ENCODE measurements around the gene KAT5. TPM values are rescaled to one million over a fixed set of nuclear protein-coding genes. Genes with fewer than 3 reads are reported as not detected.
A peak's percentile ranks its signal among the peaks of the same experiment; 100 is the strongest.
"Not testable (repeated sequence)": the region's sequence is repeated elsewhere in the genome, so short reads cannot be mapped to it uniquely, and the experiment has no call there.

KAT5 gene
- polyA plus RNA-seq, 4 donors: 63.9 to 76.7 (median 71.1) TPM

DNA sequence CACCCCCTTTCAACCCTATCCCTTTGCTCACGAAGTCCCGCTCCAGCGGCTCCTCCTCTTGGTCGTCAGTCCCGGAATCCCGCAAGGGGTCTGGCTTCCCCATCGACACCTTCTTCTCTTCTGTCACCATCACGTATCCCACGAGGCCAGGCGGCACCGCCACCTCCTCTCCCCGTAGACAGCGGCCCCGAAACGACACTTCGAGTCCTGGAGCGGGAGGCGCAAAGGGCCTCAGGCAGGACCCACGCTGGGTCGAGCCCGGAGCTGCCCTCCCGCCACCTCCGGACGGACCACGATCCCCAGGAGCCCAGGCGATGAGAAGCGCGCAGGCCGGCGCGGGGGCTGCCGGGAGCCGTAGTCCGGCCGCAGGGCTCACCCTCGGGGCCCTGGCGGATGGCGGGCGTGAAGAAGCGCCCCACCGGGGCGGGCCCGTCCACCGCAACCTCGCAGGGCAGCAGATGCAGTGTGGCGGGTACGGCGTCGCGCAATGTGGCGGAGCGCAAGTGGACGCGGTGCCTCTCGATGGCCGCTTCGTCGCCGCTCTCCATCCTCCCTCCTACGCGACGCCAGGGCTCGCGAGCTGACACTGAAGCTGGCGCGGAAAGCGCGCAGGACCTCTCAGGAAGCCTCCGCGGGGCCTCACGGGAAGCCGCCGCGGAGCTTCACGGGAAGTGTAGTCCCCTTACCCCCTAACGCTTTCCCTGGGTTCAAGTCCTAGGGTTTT is 8.3 kb downstream of the KAT5 start, which contains the start of gene RNASEH2C:
Gene RNASEH2C (minus strand): TSS at position 588 of the 724 bp plus-strand sequence. CDS start 40 bp downstream, at position 548.
- peak within 1 kb of the TSS; percentile 67 to 87 (median 77) for H3K4me3 ChIP-seq (ENCODE audit: low read depth in 1 of 3, low read length in 3 of 3)
- no peak for FAIRE-seq
- peak within 1 kb of the TSS; percentile 62 to 92 (median 81) for H3K27ac ChIP-seq (ENCODE audit: low read depth in 1 of 3, low read length in 2 of 3)
- peaks cover 18 to 45% (median 25%) of the 10 kb centered on the region in 3 donors for H3K36me3 ChIP-seq (ENCODE audit: control insufficient read depth in 3 of 3, insufficient read depth in 2 of 3, low read depth in 1 of 3, low read length in 3 of 3)
- WGBS, 3 donors: 0% methylated on average over 70 to 76 of the region's 76 CpGs
- peak; percentile 87 to 95 for DNase-seq
- no peaks in the 10 kb centered on the region for H3K9me3 ChIP-seq (ENCODE audit: control insufficient read depth in 2 of 2, insufficient read depth in 1 of 2, low read depth in 1 of 2, low read length in 1 of 2)
- H3K27me3 ChIP-seq (ENCODE audit: control insufficient read depth in 3 of 3, insufficient read depth in 3 of 3, low read length in 3 of 3): no peaks in the 10 kb centered on the region
- H3K4me1 ChIP-seq (ENCODE audit: control insufficient read depth in 3 of 3, insufficient read depth in 2 of 3, low read depth in 1 of 3, low read length in 2 of 3): peaks cover 3 to 9% (median 6%) of the 10 kb centered on the region in 3 donors

GRCh38 chr11:65722261-65722660 is 10.2 kb downstream of the KAT5 start:
- Histone ChIP-seq H3K9me3 (ENCODE audit: control insufficient read depth in 2 of 2, insufficient read depth in 1 of 2, low read depth in 1 of 2, low read length in 1 of 2) (no peaks in the 10 kb centered on the region), H3K27ac (ENCODE audit: low read depth in 1 of 3, low read length in 2 of 3) (no peak overlapping the region), H3K4me3 (ENCODE audit: low read depth in 1 of 3, low read length in 3 of 3) (no peak overlapping the region), H3K4me1 (ENCODE audit: control insufficient read depth in 3 of 3, insufficient read depth in 2 of 3, low read depth in 1 of 3, low read length in 2 of 3) (peaks cover 3 to 9% (median 6%) of the 10 kb centered on the region in 3 donors), H3K36me3 (ENCODE audit: control insufficient read depth in 3 of 3, insufficient read depth in 2 of 3, low read depth in 1 of 3, low read length in 3 of 3) (peaks cover 10 to 28% (median 14%) of the 10 kb centered on the region in 3 donors), H3K27me3 (ENCODE audit: control insufficient read depth in 3 of 3, insufficient read depth in 3 of 3, low read length in 3 of 3) (no peaks in the 10 kb centered on the region)
- DNase-seq: no peak
- FAIRE-seq: no peak
- WGBS, 3 donors: 78 to 100% (median 84%) methylated on average over 1 of the region's 1 CpG

GRCh38 chr11:65726660-65727059 is 14.6 kb downstream of the KAT5 start:
- FAIRE-seq: no peak
- Histone ChIP-seq H3K27ac (ENCODE audit: low read depth in 1 of 3, low read length in 2 of 3) (no peak overlapping the region), H3K27me3 (ENCODE audit: control insufficient read depth in 3 of 3, insufficient read depth in 3 of 3, low read length in 3 of 3) (no peaks in the 10 kb centered on the region), H3K4me1 (ENCODE audit: control insufficient read depth in 3 of 3, insufficient read depth in 2 of 3, low read depth in 1 of 3, low read length in 2 of 3) (no peaks in the 10 kb centered on the region), H3K36me3 (ENCODE audit: control insufficient read depth in 3 of 3, insufficient read depth in 2 of 3, low read depth in 1 of 3, low read length in 3 of 3) (no peaks in the 10 kb centered on the region), H3K9me3 (ENCODE audit: control insufficient read depth in 2 of 2, insufficient read depth in 1 of 2, low read depth in 1 of 2, low read length in 1 of 2) (no peaks in the 10 kb centered on the region), H3K4me3 (ENCODE audit: low read depth in 1 of 3, low read length in 3 of 3) (no peak overlapping the region)
- 58 to 73% (median 64%) methylated on average over 6 of the region's 6 CpGs for WGBS, 3 donors
- DNase-seq: no peak

DNA sequence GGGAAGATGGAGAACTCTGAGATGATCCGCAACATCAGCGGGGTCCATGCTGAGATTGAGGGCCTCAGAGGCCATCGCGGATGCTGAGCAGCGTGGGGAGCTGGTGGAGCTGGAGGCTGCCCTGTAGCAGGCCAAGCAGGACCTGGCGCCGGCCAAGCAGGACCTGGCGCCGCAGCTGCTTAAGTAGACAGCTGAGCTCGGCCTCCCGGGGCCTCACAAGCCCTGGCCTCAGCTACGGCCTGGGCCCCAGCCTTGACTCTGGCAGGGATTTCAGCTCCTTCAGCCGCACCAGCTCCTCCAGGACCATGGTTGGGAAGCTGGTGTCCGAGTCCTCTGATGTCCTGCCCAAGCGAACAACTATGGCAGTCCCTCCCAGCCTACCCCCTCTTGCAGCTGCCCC is 15.8 kb downstream of the KAT5 start:
- no peaks in the 10 kb centered on the region for H3K36me3 ChIP-seq (ENCODE audit: control insufficient read depth in 3 of 3, insufficient read depth in 2 of 3, low read depth in 1 of 3, low read length in 3 of 3)
- H3K4me1 ChIP-seq (ENCODE audit: control insufficient read depth in 3 of 3, insufficient read depth in 2 of 3, low read depth in 1 of 3, low read length in 2 of 3): no peaks in the 10 kb centered on the region
- no peak overlapping the region for H3K4me3 ChIP-seq (ENCODE audit: low read depth in 1 of 3, low read length in 3 of 3)
- H3K27ac ChIP-seq (ENCODE audit: low read depth in 1 of 3, low read length in 2 of 3): no peak overlapping the region
- H3K9me3 ChIP-seq (ENCODE audit: control insufficient read depth in 2 of 2, insufficient read depth in 1 of 2, low read depth in 1 of 2, low read length in 1 of 2): no peaks in the 10 kb centered on the region
- FAIRE-seq: no peak
- WGBS, 3 donors: 82 to 92% (median 90%) methylated on average over 14 to 15 of the region's 15 CpGs
- DNase-seq: no peak
- no peaks in the 10 kb centered on the region for H3K27me3 ChIP-seq (ENCODE audit: control insufficient read depth in 3 of 3, insufficient read depth in 3 of 3, low read length in 3 of 3)

DNA sequence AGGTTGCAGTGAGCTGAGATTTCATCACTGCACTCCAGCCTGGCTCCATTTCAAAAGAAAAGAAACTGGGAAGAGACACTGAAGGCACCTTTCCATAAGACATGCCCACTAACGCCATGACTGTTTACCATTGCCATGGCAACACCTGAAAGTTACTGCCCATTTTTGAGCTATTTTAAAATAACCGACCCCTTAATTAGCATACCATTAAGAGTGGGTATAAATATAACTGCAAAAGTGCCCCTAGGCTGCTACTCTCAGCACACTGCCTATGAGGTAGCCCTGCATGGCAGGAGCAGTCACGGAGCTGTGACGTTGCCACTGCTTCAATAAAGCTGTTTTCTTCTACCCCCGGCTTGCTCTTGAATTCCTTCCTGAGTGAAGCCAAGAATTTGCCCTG is 18.4 kb downstream of the KAT5 start:
- 63 to 71% (median 63%) methylated on average over 5 of the region's 5 CpGs for WGBS, 3 donors
- Histone ChIP-seq H3K27ac (ENCODE audit: low read depth in 1 of 3, low read length in 2 of 3) (no peak overlapping the region), H3K4me1 (ENCODE audit: control insufficient read depth in 3 of 3, insufficient read depth in 2 of 3, low read depth in 1 of 3, low read length in 2 of 3) (no peaks in the 10 kb centered on the region), H3K4me3 (ENCODE audit: low read depth in 1 of 3, low read length in 3 of 3) (no peak overlapping the region), H3K36me3 (ENCODE audit: control insufficient read depth in 3 of 3, insufficient read depth in 2 of 3, low read depth in 1 of 3, low read length in 3 of 3) (no peaks in the 10 kb centered on the region), H3K27me3 (ENCODE audit: control insufficient read depth in 3 of 3, insufficient read depth in 3 of 3, low read length in 3 of 3) (no peaks in the 10 kb centered on the region), H3K9me3 (ENCODE audit: control insufficient read depth in 2 of 2, insufficient read depth in 1 of 2, low read depth in 1 of 2, low read length in 1 of 2) (peaks cover 0 to 4% of the 10 kb centered on the region in 2 donors)
- DNase-seq: no peak
- FAIRE-seq: no peak

- not testable (repeated sequence) for H3K36me3 ChIP-seq (ENCODE audit: control insufficient read depth in 3 of 3, insufficient read depth in 2 of 3, low read depth in 1 of 3, low read length in 3 of 3); H3K27ac ChIP-seq (ENCODE audit: low read depth in 1 of 3, low read length in 2 of 3); H3K4me3 ChIP-seq (ENCODE audit: low read depth in 1 of 3, low read length in 3 of 3); H3K9me3 ChIP-seq (ENCODE audit: control insufficient read depth in 2 of 2, insufficient read depth in 1 of 2, low read depth in 1 of 2, low read length in 1 of 2); H3K27me3 ChIP-seq (ENCODE audit: control insufficient read depth in 3 of 3, insufficient read depth in 3 of 3, low read length in 3 of 3); FAIRE-seq; DNase-seq; H3K4me1 ChIP-seq (ENCODE audit: control insufficient read depth in 3 of 3, insufficient read depth in 2 of 3, low read depth in 1 of 3, low read length in 2 of 3)
- 45 to 71% (median 54%) methylated on average over 4 of the region's 4 CpGs for WGBS, 3 donors
These were observed 23.1 kb downstream of the KAT5 start for GRCh38 chr11:65735111-65735510.

GRCh38 chr11:65736810-65737209 is 24.8 kb downstream of the KAT5 start:
- no peak for FAIRE-seq

GRCh38 chr11:65739022-65739421 is 27.0 kb downstream of the KAT5 start:
- no peak for FAIRE-seq
- 72 to 91% (median 77%) methylated on average over 2 of the region's 2 CpGs for WGBS, 3 donors

More at GRCh38 chr11:65736810-65737209, 24.8 kb downstream of the KAT5 start:
- H3K27ac ChIP-seq (ENCODE audit: low read depth in 1 of 3, low read length in 2 of 3): no peak overlapping the region
- peaks cover 0 to 6% of the 10 kb centered on the region in 2 donors for H3K9me3 ChIP-seq (ENCODE audit: control insufficient read depth in 2 of 2, insufficient read depth in 1 of 2, low read depth in 1 of 2, low read length in 1 of 2)
- peaks cover 0 to 11% (median 3%) of the 10 kb centered on the region in 3 donors for H3K27me3 ChIP-seq (ENCODE audit: control insufficient read depth in 3 of 3, insufficient read depth in 3 of 3, low read length in 3 of 3)
- H3K4me3 ChIP-seq (ENCODE audit: low read depth in 1 of 3, low read length in 3 of 3): no peak overlapping the region
- H3K4me1 ChIP-seq (ENCODE audit: control insufficient read depth in 3 of 3, insufficient read depth in 2 of 3, low read depth in 1 of 3, low read length in 2 of 3): no peaks in the 10 kb centered on the region
- no peak for DNase-seq
- H3K36me3 ChIP-seq (ENCODE audit: control insufficient read depth in 3 of 3, insufficient read depth in 2 of 3, low read depth in 1 of 3, low read length in 3 of 3): no peaks in the 10 kb centered on the region

More at GRCh38 chr11:65739022-65739421, 27.0 kb downstream of the KAT5 start:
- Histone ChIP-seq H3K36me3 (ENCODE audit: control insufficient read depth in 3 of 3, insufficient read depth in 2 of 3, low read depth in 1 of 3, low read length in 3 of 3) (no peaks in the 10 kb centered on the region), H3K27me3 (ENCODE audit: control insufficient read depth in 3 of 3, insufficient read depth in 3 of 3, low read length in 3 of 3) (peaks cover 0 to 11% (median 3%) of the 10 kb centered on the region in 3 donors), H3K27ac (ENCODE audit: low read depth in 1 of 3, low read length in 2 of 3) (no peak overlapping the region), H3K9me3 (ENCODE audit: control insufficient read depth in 2 of 2, insufficient read depth in 1 of 2, low read depth in 1 of 2, low read length in 1 of 2) (peaks cover 0 to 2% of the 10 kb centered on the region in 2 donors), H3K4me3 (ENCODE audit: low read depth in 1 of 3, low read length in 3 of 3) (no peak overlapping the region), H3K4me1 (ENCODE audit: control insufficient read depth in 3 of 3, insufficient read depth in 2 of 3, low read depth in 1 of 3, low read length in 2 of 3) (no peaks in the 10 kb centered on the region)
- no peak for DNase-seq
